ENCODE measurements around the gene USP2. TPM values are rescaled to one million over a fixed set of nuclear protein-coding genes. Genes with fewer than 3 reads are reported as not detected.
A peak's percentile ranks its signal among the peaks of the same experiment; 100 is the strongest.

USP2 gene
- total RNA-seq, 1 donor from 2014 or later: 0.24 TPM

- DNase-seq (no peak), ATAC-seq (ENCODE audit: low read depth) (no peak)
- Mint-ChIP-seq H3K4me1 (peaks cover 15% of the 10 kb centered on the region), H3K27ac (no peak overlapping the region), H3K4me3 (no peak overlapping the region), H3K9me3 (no peaks in the 10 kb centered on the region), H3K36me3 (ENCODE audit: low read depth) (peaks cover 5% of the 10 kb centered on the region), H3K27me3 (peaks cover 4% of the 10 kb centered on the region)
- TF ChIP-seq CTCF (IDR thresholded peaks at IDR 0.05): no peak
- ChIA-PET POLR2A (interaction anchor here (0.7 kb wide), 1 partner anchor 67 kb away, joined by 5 read pairs; no protein-coding TSS in a partner anchor), CTCF (no interaction called here)
- intact Hi-C loops (cut with micrococcal nuclease): no loop called here
These were observed 51.3 kb downstream of the USP2 start for GRCh38 chr11:119330237-119330636.

GRCh38 chr11:119329320-119329719 lies 52.2 kb downstream of the USP2 start:
- intact Hi-C loops (cut with micrococcal nuclease): no loop called here
- CTCF ChIA-PET: no interaction called here
- ATAC-seq (ENCODE audit: low read depth) (no peak), DNase-seq (no peak)
- Mint-ChIP-seq H3K36me3 (ENCODE audit: low read depth) (peaks cover 1% of the 10 kb centered on the region), H3K27ac (no peak overlapping the region), H3K4me1 (peaks cover 9% of the 10 kb centered on the region), H3K27me3 (peaks cover 4% of the 10 kb centered on the region), H3K4me3 (no peak overlapping the region), H3K9me3 (no peaks in the 10 kb centered on the region)
- POLR2A ChIA-PET: no interaction called here
- no peak for TF ChIP-seq CTCF (IDR thresholded peaks at IDR 0.05)

- Mint-ChIP-seq H3K4me1 (peaks cover 24% of the 10 kb centered on the region), H3K27me3 (peaks cover 6% of the 10 kb centered on the region), H3K27ac (no peak overlapping the region), H3K4me3 (no peak overlapping the region), H3K9me3 (no peaks in the 10 kb centered on the region), H3K36me3 (ENCODE audit: low read depth) (no peaks in the 10 kb centered on the region)
- DNase-seq: no peak
- CTCF ChIA-PET: interaction anchor here (1.1 to 4.6 kb wide), 7 partner anchors 8 to 155 kb away, joined by 3 to 38 read pairs (median 7); partner anchors contain the start of gene RNF26
- POLR2A ChIA-PET: interaction anchor here (0.8 to 1.3 kb wide), 2 partner anchors 118 to 306 kb away, joined by 3 to 5 read pairs; partner anchors contain the start of genes CBL, RPS25 and TRAPPC4
- intact Hi-C loops (cut with micrococcal nuclease): no loop called here
- TF ChIP-seq CTCF (IDR thresholded peaks at IDR 0.05): no peak
- no peak for ATAC-seq (ENCODE audit: low read depth)
These were observed 57.3 kb downstream of the USP2 start for GRCh38 chr11:119324189-119324588.

GRCh38 chr11:119323532-119324033 lies 57.9 kb downstream of the USP2 start:
- ChIA-PET POLR2A (interaction anchor here (0.6 to 2.6 kb wide), 4 partner anchors 117 to 305 kb away, joined by 3 to 6 read pairs (median 6); partner anchors contain the start of genes CBL, RPS25 and TRAPPC4), CTCF (interaction anchor here (0.9 to 4.6 kb wide), 11 partner anchors 8 to 155 kb away, joined by 3 to 38 read pairs (median 4); partner anchors contain the start of genes CBL, RNF26 and USP2)
- Mint-ChIP-seq H3K9me3 (no peaks in the 10 kb centered on the region), H3K27ac (no peak overlapping the region), H3K36me3 (ENCODE audit: low read depth) (no peaks in the 10 kb centered on the region), H3K4me3 (peak overlapping the region; percentile 44), H3K4me1 (peaks cover 30% of the 10 kb centered on the region), H3K27me3 (peaks cover 11% of the 10 kb centered on the region)
- DNase-seq (peak; percentile 57), ATAC-seq (ENCODE audit: low read depth) (no peak)
- intact Hi-C loops (cut with micrococcal nuclease): loop anchor here (1.0 to 2.0 kb wide), 6 partner anchors 8 to 257 kb away; partner anchors contain the start of genes CBL, NLRX1, RNF26 and VPS11
- peak; percentile 61 for TF ChIP-seq CTCF (IDR thresholded peaks at IDR 0.05)

GRCh38 chr11:119322921-119323531 lies 58.5 kb downstream of the USP2 start:
- TF ChIP-seq CTCF (IDR thresholded peaks at IDR 0.05): no peak
- Mint-ChIP-seq H3K4me3 (no peak overlapping the region), H3K9me3 (no peaks in the 10 kb centered on the region), H3K27me3 (peaks cover 12% of the 10 kb centered on the region), H3K27ac (no peak overlapping the region), H3K36me3 (ENCODE audit: low read depth) (no peaks in the 10 kb centered on the region), H3K4me1 (peaks cover 31% of the 10 kb centered on the region)
- ChIA-PET CTCF (interaction anchor here (0.9 to 4.6 kb wide), 10 partner anchors 8 to 154 kb away, joined by 3 to 38 read pairs (median 4); partner anchors contain the start of genes CBL, RNF26 and USP2), POLR2A (interaction anchor here (0.6 to 2.6 kb wide), 4 partner anchors 117 to 304 kb away, joined by 3 to 6 read pairs (median 6); partner anchors contain the start of genes CBL, RPS25 and TRAPPC4)
- intact Hi-C loops (cut with micrococcal nuclease): loop anchor here (1.0 to 2.0 kb wide), 6 partner anchors 8 to 256 kb away; partner anchors contain the start of genes CBL, NLRX1, RNF26 and VPS11
- no peak for ATAC-seq (ENCODE audit: low read depth)
- no peak for DNase-seq

Measured in activated B cell treated with CpG ODN at 0.5 μM for 24 hours (primary cell).